ENCODE data around the gene TM9SF4.

GRCh38 chr20:32116079-32116521 is 6.6 kb downstream of the TM9SF4 start:
- TF ChIP-seq SRF (IDR thresholded peaks at IDR 0.05; ENCODE audit: low read depth, low read length) (no peak), MAX (IDR thresholded peaks at IDR 0.05) (no peak), CTCF (IDR thresholded peaks at IDR 0.05; ENCODE audit: control extremely low read depth in 1 of 3, insufficient read depth in 1 of 3, low read depth in 1 of 3, low read length in 3 of 3) (no peak)

All from H1 (cell line).